Activated T-cell treated with anti-CD3 and anti-CD28 coated beads, Interleukin-2, amount 50 U/mL, for 24 hours (primary cell): ENCODE data around the gene OR10AD1.
"Not testable (repeated sequence)": the region's sequence is repeated elsewhere in the genome, so short reads cannot be mapped to it uniquely, and the experiment has no call there.

Experiments used
- DNase-seq: peaks from one replicate; pipeline ENCODE4 v3.0.0-alpha.2; 2020
- H3K27ac Mint-ChIP-seq: 2 replicates; pipeline ENCODE4 v1.8.0; 2020; ENCODE audit warnings: mild to moderate bottlenecking, mixed read lengths
- H3K27me3 Mint-ChIP-seq: 2 replicates; pipeline ENCODE4 v1.8.0; 2020; ENCODE audit warnings: mixed read lengths
- H3K36me3 Mint-ChIP-seq: 2 replicates; pipeline ENCODE4 v1.8.0; 2020; ENCODE audit warnings: low read depth, mixed read lengths
- H3K4me1 Mint-ChIP-seq: 2 replicates; pipeline ENCODE4 v1.8.0; 2020; ENCODE audit warnings: low read depth, mixed read lengths
- H3K4me3 Mint-ChIP-seq: 2 replicates; pipeline ENCODE4 v1.8.0; 2020; ENCODE audit warnings: mild to moderate bottlenecking, moderate library complexity, mixed read lengths
- H3K9me3 Mint-ChIP-seq: 2 replicates; pipeline ENCODE4 v1.8.0; 2020; ENCODE audit warnings: mixed read lengths

OR10AD1 gene

DNA sequence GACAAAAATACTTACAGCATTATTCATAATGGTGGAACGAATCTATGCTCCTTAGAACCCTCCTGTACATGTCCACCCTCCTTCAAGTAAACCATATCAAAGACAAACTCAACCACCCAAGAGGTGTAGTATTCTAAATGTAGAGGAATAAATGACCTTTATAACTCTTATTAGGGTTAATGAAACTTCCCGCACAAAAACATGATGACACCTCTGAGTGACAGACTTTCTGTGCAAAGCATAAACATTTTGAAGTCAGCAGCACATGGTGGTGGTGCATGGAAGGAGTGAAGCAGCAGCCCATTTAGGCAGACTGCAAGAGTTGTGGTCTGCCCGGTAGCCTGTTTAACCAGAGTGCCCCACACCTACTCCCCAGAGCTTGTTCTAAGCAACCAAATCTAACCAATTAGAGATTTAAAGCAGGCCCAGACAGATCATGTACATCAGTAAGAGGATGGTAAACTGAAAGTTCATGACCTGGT is 45.2 kb downstream of the OR10AD1 start:
- H3K9me3 Mint-ChIP-seq, result no peaks in the 10 kb centered on the region
- H3K4me1 Mint-ChIP-seq, result peaks cover 48% of the 10 kb centered on the region
- H3K4me3 Mint-ChIP-seq, result peak overlapping the region; percentile 96
- H3K36me3 Mint-ChIP-seq, result peaks cover 20% of the 10 kb centered on the region
- H3K27ac Mint-ChIP-seq, result peak overlapping the region; percentile 98
- H3K27me3 Mint-ChIP-seq, result no peaks in the 10 kb centered on the region
- peak; percentile 45 for DNase-seq

- Mint-ChIP-seq H3K27ac (peak within 1 kb of the TSS; percentile 98), H3K4me3 (peak within 1 kb of the TSS; percentile 96), H3K27me3 (no peaks in the 10 kb centered on the region), H3K4me1 (peaks cover 52% of the 10 kb centered on the region), H3K36me3 (peaks cover 26% of the 10 kb centered on the region), H3K9me3 (no peaks in the 10 kb centered on the region)
- peak; percentile 99 for DNase-seq
Observed at GRCh38 chr12:48157018-48157888, 45.8 kb downstream of the OR10AD1 start, which contains the start of gene ASB8. TSS of gene ASB8 (minus strand) at chr12:48157515. CDS start at chr12:48153496, 4,019 bp downstream.

DNA sequence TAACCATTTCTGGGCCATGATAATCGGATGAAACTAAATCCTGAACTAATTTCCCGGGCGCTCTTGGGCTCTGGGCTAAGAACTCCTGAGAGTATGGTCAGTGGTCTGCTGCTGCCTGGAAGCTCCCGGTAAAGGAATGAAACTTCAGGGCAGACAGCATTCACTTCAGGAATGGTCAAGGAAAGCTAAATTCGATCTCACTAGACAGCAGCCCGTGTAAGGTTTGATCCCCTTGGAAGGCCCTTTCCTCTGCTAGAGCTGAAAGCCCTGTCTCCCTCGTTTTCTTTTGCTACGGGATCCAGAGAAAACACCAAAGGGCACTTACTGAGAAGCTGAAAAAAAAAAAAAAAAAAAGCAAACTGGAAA is 46.5 kb downstream of the OR10AD1 start:
- no peak for DNase-seq
- Mint-ChIP-seq H3K4me3 (peak overlapping the region; percentile 96), H3K27me3 (no peaks in the 10 kb centered on the region), H3K36me3 (peaks cover 32% of the 10 kb centered on the region), H3K4me1 (peaks cover 59% of the 10 kb centered on the region), H3K27ac (peak overlapping the region; percentile 98), H3K9me3 (no peaks in the 10 kb centered on the region)

GRCh38 chr12:48155786-48156185 is 47.3 kb downstream of the OR10AD1 start:
- H3K27ac Mint-ChIP-seq, result peak overlapping the region; percentile 47
- H3K36me3 Mint-ChIP-seq, result peaks cover 41% of the 10 kb centered on the region
- peak overlapping the region; percentile 96 for H3K4me3 Mint-ChIP-seq
- H3K27me3 Mint-ChIP-seq, DNase-seq, H3K9me3 Mint-ChIP-seq: not testable (repeated sequence)
- peaks cover 62% of the 10 kb centered on the region for H3K4me1 Mint-ChIP-seq
